Gastroesophageal sphincter (tissue), 4 donors: Measurements from ENCODE around the gene PREPL. TPM values are rescaled to one million over a fixed set of nuclear protein-coding genes. Genes with fewer than 3 reads are reported as not detected.

Experiments
- ATAC-seq: fragments of 150-250 bp; one replicate; pipeline ENCODE4 v1.9.1; 2016; ENCODE audit warnings: mild to moderate bottlenecking, moderate library complexity
- H3K27ac ChIP-seq, 4 donors: fragments of 200-600 bp; sonication (generic) in 3 of 4; 1 replicate in 3 of 4; 2 replicates in 1 of 4; pipeline ENCODE4 v1.5.1; 2016 to 2019
- H3K27me3 ChIP-seq: fragments of 200-600 bp; sonication (generic); one replicate; pipeline ENCODE4 v1.5.1; 2019
- H3K36me3 ChIP-seq, 2 donors: fragments of 200-600 bp; sonication (generic); one replicate each; pipeline ENCODE4 v1.5.1; 2019; ENCODE audit warnings: control low read depth in 1 of 2
- H3K4me1 ChIP-seq, 3 donors: fragments of 200-600 bp; sonication (generic); 1 replicate in 2 of 3; 2 replicates in 1 of 3; pipeline ENCODE4 v1.5.1; 2016 to 2019; ENCODE audit warnings: control low read depth in 2 of 3
- H3K4me3 ChIP-seq, 2 donors: fragments of 200-600 bp; sonication (generic); one replicate each; pipeline ENCODE4 v1.5.1; 2019; ENCODE audit warnings: mild to moderate bottlenecking in 1 of 2, moderate library complexity in 1 of 2
- H3K9me3 ChIP-seq, 3 donors: fragments of 200-600 bp; sonication (generic); one replicate each; pipeline ENCODE4 v1.5.1; 2017 to 2019; ENCODE audit warnings: control low read depth in 2 of 3
- CTCF ChIP-seq, 4 experiments: fragments of 200-600 bp in 2 of 4; fragments of 450-650 bp in 2 of 4; sonication (generic) in 1 of 4; IDR thresholded peaks; one replicate each; pipeline ENCODE4 v1.5.1; 2017 to 2019; ENCODE audit warnings: antibody characterized with exemption in 4 of 4, mild to moderate bottlenecking in 2 of 4, moderate library complexity in 2 of 4
- EP300 ChIP-seq: sonication (generic); formaldehyde crosslinking; IDR thresholded peaks from one replicate; pipeline ENCODE4 v1.6.1; 2017; ENCODE audit warnings: antibody characterized with exemption, mild to moderate bottlenecking
- POLR2A ChIP-seq, 2 donors: fragments of 450-650 bp; IDR thresholded peaks; one replicate each; pipeline ENCODE4 v1.6.1; 2017; ENCODE audit warnings: antibody characterized with exemption in 2 of 2, mild to moderate bottlenecking in 2 of 2, moderate library complexity in 1 of 2
- POLR2AphosphoS5 ChIP-seq: sonication (generic); formaldehyde crosslinking; IDR thresholded peaks from one replicate; pipeline ENCODE4 v1.6.1; 2017; ENCODE audit warnings: antibody characterized with exemption
- WGBS, 2 donors: methylation state at CpG; one replicate each; pipeline ENCODE4 v1.1.5; 2018; ENCODE audit warnings: low coverage in 1 of 2; 5-methylcytosine and 5-hydroxymethylcytosine counted together
- total RNA-seq, 4 donors: library from RNA; depleted of rRNA; stranded (reverse); fragments of >200 nt; gene quantifications; one replicate each; pipeline ENCODE4 v1.1.0, GENCODE V29; 2016

PREPL gene
- total RNA-seq, 4 donors from 2014 or later = 38.4 to 63.7 (median 44.3) TPM

- H3K4me1 ChIP-seq = no peaks in the 10 kb centered on the region
- no peaks in the 10 kb centered on the region for H3K27me3 ChIP-seq
- no peaks in the 10 kb centered on the region for H3K36me3 ChIP-seq
- no peak for ATAC-seq
- no peaks in the 10 kb centered on the region for H3K9me3 ChIP-seq
- H3K27ac ChIP-seq = no peak overlapping the region
- TF ChIP-seq CTCF (IDR thresholded peaks at IDR 0.05) (no peak), EP300 (no peak), POLR2AphosphoS5 (no peak), POLR2A (IDR thresholded peaks at IDR 0.05) (no peak)
- no peak overlapping the region for H3K4me3 ChIP-seq
Observed at GRCh38 chr2:44369392-44369791, 8.1 kb upstream of the PREPL start.

GRCh38 chr2:44367591-44367990 lies 6.3 kb upstream of the PREPL start:
- Histone ChIP-seq H3K27ac (no peak overlapping the region), H3K27me3 (no peaks in the 10 kb centered on the region), H3K36me3 (no peaks in the 10 kb centered on the region), H3K4me3 (no peak overlapping the region), H3K9me3 (no peaks in the 10 kb centered on the region), H3K4me1 (peaks cover 0 to 7% (median 0%) of the 10 kb centered on the region in 3 donors)
- ATAC-seq = no peak
- TF ChIP-seq POLR2AphosphoS5 = no peak
- TF ChIP-seq EP300 = no peak
- no peak for TF ChIP-seq POLR2A (IDR thresholded peaks at IDR 0.05)
- TF ChIP-seq CTCF (IDR thresholded peaks at IDR 0.05) = no peak
- WGBS, 2 donors = 80 to 100% methylated on average over 1 of the region's 1 CpG

- ATAC-seq = no peak
- H3K27me3 ChIP-seq = no peaks in the 10 kb centered on the region
- H3K36me3 ChIP-seq = no peaks in the 10 kb centered on the region
- TF ChIP-seq EP300 (no peak), POLR2A (IDR thresholded peaks at IDR 0.05) (no peak), CTCF (IDR thresholded peaks at IDR 0.05) (no peak), POLR2AphosphoS5 (no peak)
- no peak overlapping the region for H3K27ac ChIP-seq
- H3K9me3 ChIP-seq = no peaks in the 10 kb centered on the region
- WGBS, 2 donors = 83 to 88% methylated on average over 1 to 3 of the region's 3 CpGs
- no peak overlapping the region for H3K4me3 ChIP-seq
- H3K4me1 ChIP-seq = peaks cover 0 to 20% (median 2%) of the 10 kb centered on the region in 3 donors
Observed at GRCh38 chr2:44364604-44365003, 3.3 kb upstream of the PREPL start.

- Histone ChIP-seq H3K27ac (peak overlapping the region; percentile 36 to 96 (median 90)), H3K27me3 (no peaks in the 10 kb centered on the region), H3K4me3 (peak overlapping the region; percentile 73 to 74), H3K36me3 (no peaks in the 10 kb centered on the region), H3K4me1 (peaks cover 2 to 42% (median 3%) of the 10 kb centered on the region in 3 donors), H3K9me3 (no peaks in the 10 kb centered on the region)
- TF ChIP-seq POLR2A (IDR thresholded peaks at IDR 0.05) (no peak), EP300 (no peak), POLR2AphosphoS5 (no peak), CTCF (IDR thresholded peaks at IDR 0.05) (no peak)
- 0% methylated on average over 26 to 31 of the region's 32 CpGs for WGBS, 2 donors
- ATAC-seq = peak; percentile 0
Observed at GRCh38 chr2:44362207-44363015, 1.1 kb upstream of the PREPL start.

- no peaks in the 10 kb centered on the region for H3K36me3 ChIP-seq
- H3K4me1 ChIP-seq = peaks cover 2 to 46% (median 3%) of the 10 kb centered on the region in 3 donors
- no peaks in the 10 kb centered on the region for H3K9me3 ChIP-seq
- H3K27ac ChIP-seq = peak overlapping the region; percentile 76 to 96 (median 90)
- peak; percentile 1 for ATAC-seq
- WGBS, 2 donors = 0 to 3% methylated on average over 14 to 17 of the region's 19 CpGs
- no peaks in the 10 kb centered on the region for H3K27me3 ChIP-seq
- TF ChIP-seq POLR2AphosphoS5 = no peak
- H3K4me3 ChIP-seq = peak overlapping the region; percentile 73 to 74
Observed at GRCh38 chr2:44360749-44361329, 455 bp downstream of the PREPL start.
